SK-N-MC (cell line): ENCODE results near the gene SBF2.

Source experiments
- DNase-seq: peaks from one replicate; pipeline ENCODE4 v3.0.0-alpha.2; 2011; ENCODE audit warnings: low read depth, low spot score
- H3K27ac ChIP-seq: fragments of 200-600 bp; sonication (generic); 2 replicates; pipeline ENCODE4 v1.5.1; 2016; ENCODE audit warnings: mixed run types
- H3K36me3 ChIP-seq: fragments of 200-600 bp; sonication (generic); 2 replicates; pipeline ENCODE4 v1.6.1; 2017; ENCODE audit warnings: antibody characterized with exemption, low read length, mixed read lengths; ENCODE audit not compliant: insufficient read depth
- H3K4me3 ChIP-seq: fragments of 200-600 bp; sonication (generic); 2 replicates; pipeline ENCODE4 v1.5.1; 2016
- H3K9ac ChIP-seq: fragments of 200-600 bp; sonication (generic); 2 replicates; pipeline ENCODE4 v1.8.0; 2017; ENCODE audit warnings: mixed run types, mixed read lengths; ENCODE audit not compliant: insufficient read length
- H3K9me3 ChIP-seq: fragments of 200-600 bp; sonication (generic); 2 replicates; pipeline ENCODE4 v1.6.1; 2017; ENCODE audit warnings: low read depth, mild to moderate bottlenecking, antibody characterized with exemption, low read length, moderate library complexity, mixed read lengths
- EZH2 ChIP-seq: fragments of 200-600 bp; sonication (generic); IDR thresholded peaks from one replicate; pipeline ENCODE4 v1.6.1; 2017; ENCODE audit warnings: antibody characterized with exemption
- FOXP2 ChIP-seq: optimal IDR thresholded peaks from 2 replicates; pipeline ENCODE3; 2011; ENCODE audit warnings: mild to moderate bottlenecking, moderate library complexity; ENCODE audit not compliant: insufficient read depth; ENCODE audit errors: extremely low read length, control extremely low read depth
- POLR2AphosphoS5 ChIP-seq: IDR thresholded peaks from 2 replicates; pipeline ENCODE4 v1.6.1; 2012; ENCODE audit warnings: mild to moderate bottlenecking, low read depth, low read length, borderline replicate concordance

Gene SBF2

GRCh38 chr11:9739123-9739900 lies 554.7 kb downstream of the SBF2 start:
- no peaks in the 10 kb centered on the region for H3K9me3 ChIP-seq
- DNase-seq: no peak
- TF ChIP-seq FOXP2: no peak
- TF ChIP-seq EZH2: no peak
- no peak for TF ChIP-seq POLR2AphosphoS5
- peaks cover 18% of the 10 kb centered on the region for H3K36me3 ChIP-seq
- H3K27ac ChIP-seq: no peak overlapping the region
- no peak overlapping the region for H3K9ac ChIP-seq
- no peak overlapping the region for H3K4me3 ChIP-seq

- H3K4me3 ChIP-seq: no peak overlapping the region
- no peaks in the 10 kb centered on the region for H3K9me3 ChIP-seq
Measured at GRCh38 chr11:9738707-9739106, 555.3 kb downstream of the SBF2 start.

GRCh38 chr11:9738116-9738515 lies 555.9 kb downstream of the SBF2 start:
- Histone ChIP-seq H3K9ac (no peak overlapping the region), H3K9me3 (no peaks in the 10 kb centered on the region), H3K4me3 (no peak overlapping the region), H3K27ac (no peak overlapping the region), H3K36me3 (peaks cover 24% of the 10 kb centered on the region)
- TF ChIP-seq POLR2AphosphoS5: no peak
- TF ChIP-seq EZH2: no peak
- no peak for TF ChIP-seq FOXP2
- no peak for DNase-seq

More at GRCh38 chr11:9738707-9739106, 555.3 kb downstream of the SBF2 start:
- TF ChIP-seq EZH2: no peak
- no peak for TF ChIP-seq POLR2AphosphoS5
- TF ChIP-seq FOXP2: no peak
- no peak for DNase-seq
- H3K27ac ChIP-seq: no peak overlapping the region
- peaks cover 21% of the 10 kb centered on the region for H3K36me3 ChIP-seq
- H3K9ac ChIP-seq: no peak overlapping the region

GRCh38 chr11:9736365-9736764 lies 557.7 kb downstream of the SBF2 start:
- TF ChIP-seq FOXP2: no peak
- no peak overlapping the region for H3K9ac ChIP-seq
- no peak for DNase-seq
- H3K36me3 ChIP-seq: peaks cover 23% of the 10 kb centered on the region
- H3K27ac ChIP-seq: no peak overlapping the region
- H3K4me3 ChIP-seq: no peak overlapping the region
- H3K9me3 ChIP-seq: no peaks in the 10 kb centered on the region

- TF ChIP-seq POLR2AphosphoS5 (no peak), EZH2 (no peak), FOXP2 (no peak)
- Histone ChIP-seq H3K4me3 (no peak overlapping the region), H3K36me3 (peaks cover 22% of the 10 kb centered on the region), H3K9me3 (no peaks in the 10 kb centered on the region), H3K27ac (no peak overlapping the region), H3K9ac (no peak overlapping the region)
- no peak for DNase-seq
Measured at GRCh38 chr11:9735919-9736318, 558.1 kb downstream of the SBF2 start.

GRCh38 chr11:9735236-9735635 lies 558.8 kb downstream of the SBF2 start:
- no peak overlapping the region for H3K27ac ChIP-seq

GRCh38 chr11:9733212-9733611 lies 560.8 kb downstream of the SBF2 start:
- Histone ChIP-seq H3K36me3 (peaks cover 20% of the 10 kb centered on the region), H3K9ac (no peak overlapping the region)

More at GRCh38 chr11:9735236-9735635, 558.8 kb downstream of the SBF2 start:
- Histone ChIP-seq H3K36me3 (peaks cover 22% of the 10 kb centered on the region), H3K4me3 (no peak overlapping the region), H3K9ac (no peak overlapping the region), H3K9me3 (no peaks in the 10 kb centered on the region)
- DNase-seq: no peak
- TF ChIP-seq FOXP2 (no peak), EZH2 (no peak)

GRCh38 chr11:9732453-9732852 lies 561.6 kb downstream of the SBF2 start:
- TF ChIP-seq POLR2AphosphoS5: no peak
- TF ChIP-seq EZH2: no peak
- no peak for TF ChIP-seq FOXP2
- Histone ChIP-seq H3K27ac (no peak overlapping the region), H3K4me3 (no peak overlapping the region), H3K36me3 (peaks cover 17% of the 10 kb centered on the region), H3K9ac (no peak overlapping the region), H3K9me3 (no peaks in the 10 kb centered on the region)
- DNase-seq: no peak

More at GRCh38 chr11:9733212-9733611, 560.8 kb downstream of the SBF2 start:
- DNase-seq: no peak
- H3K4me3 ChIP-seq: no peak overlapping the region
- H3K9me3 ChIP-seq: no peaks in the 10 kb centered on the region
- no peak overlapping the region for H3K27ac ChIP-seq
- TF ChIP-seq FOXP2 (no peak), POLR2AphosphoS5 (no peak), EZH2 (no peak)

GRCh38 chr11:9731256-9731655 lies 562.8 kb downstream of the SBF2 start:
- DNase-seq: no peak
- TF ChIP-seq FOXP2: no peak
- Histone ChIP-seq H3K4me3 (no peak overlapping the region), H3K9ac (no peak overlapping the region), H3K9me3 (no peaks in the 10 kb centered on the region), H3K36me3 (peaks cover 16% of the 10 kb centered on the region), H3K27ac (no peak overlapping the region)
